ENCODE measurements around the gene BRD3OS. TPM values are rescaled to one million over a fixed set of nuclear protein-coding genes. Genes with fewer than 3 reads are reported as not detected.

BRD3OS gene
- total and polyA plus RNA-seq, 2 donors (not counting 1 experiment from before 2014, with no cell fraction given), result 12.4 to 19.4 TPM

DNA sequence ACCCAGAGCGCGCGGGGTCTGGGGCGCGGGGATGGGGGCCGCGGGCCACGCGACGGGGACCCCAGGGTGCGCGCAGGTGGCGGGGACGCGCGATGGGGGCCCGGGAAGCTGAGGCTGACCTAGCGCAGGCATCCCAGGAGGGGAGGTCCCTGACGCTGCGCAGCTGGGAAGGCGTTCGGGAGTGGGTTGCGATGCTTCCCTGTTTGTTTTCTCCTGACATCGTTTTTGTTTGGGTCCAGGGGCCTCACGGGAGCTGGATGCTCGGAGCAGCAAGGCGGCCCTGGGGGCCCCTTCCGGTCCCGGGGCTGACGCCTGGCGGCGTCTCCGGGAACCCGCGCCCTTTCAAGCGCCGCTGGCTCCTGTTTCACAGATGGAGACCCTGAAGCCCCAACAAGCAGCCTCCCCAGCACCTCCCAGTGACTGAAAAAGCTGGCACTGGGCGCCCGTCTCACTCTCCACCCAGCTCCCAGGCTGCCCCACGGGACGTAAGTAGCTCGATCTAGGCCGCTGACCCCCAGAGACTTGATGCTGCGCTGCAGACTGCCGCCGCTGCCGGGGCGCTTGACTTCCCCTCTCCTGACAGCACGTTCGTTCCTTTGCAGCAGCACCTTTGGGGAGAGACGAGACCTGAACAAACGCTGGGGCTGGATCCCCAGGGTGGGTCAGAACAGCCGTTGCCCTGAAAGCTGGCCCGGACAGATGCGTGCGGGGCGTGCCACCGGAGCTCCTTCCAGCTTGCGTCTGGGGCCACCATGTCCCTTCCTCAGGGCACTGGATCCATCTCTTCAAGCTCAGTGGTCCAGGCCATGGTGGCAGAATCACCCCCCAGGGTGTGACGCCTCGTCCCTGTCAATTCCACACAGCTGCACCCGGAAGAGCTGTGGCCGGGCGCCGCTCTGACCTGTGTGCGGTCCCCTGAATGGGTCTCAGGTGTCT is 593 bp downstream of the BRD3OS start:
- Histone ChIP-seq H3K27me3 (ENCODE audit: control insufficient read depth, insufficient read depth, low read length) (no peaks in the 10 kb centered on the region), H2AFZ (ENCODE audit: low read length) (peak overlapping the region; percentile 83), H3K27ac (ENCODE audit: insufficient read depth, low read length) (peak overlapping the region; percentile 59), H3K4me2 (ENCODE audit: extremely low read depth, insufficient read depth, low read length) (peak overlapping the region; percentile 61), H3K36me3 (ENCODE audit: control insufficient read depth, insufficient read depth, low read length) (peaks cover 2% of the 10 kb centered on the region), H3K4me1 (ENCODE audit: control insufficient read depth, extremely low read depth, insufficient read depth, low read length) (no peaks in the 10 kb centered on the region), H3K79me2 (ENCODE audit: control insufficient read depth, insufficient read depth, low read length) (no peaks in the 10 kb centered on the region), H3K9ac (ENCODE audit: insufficient read depth, low read length) (peak overlapping the region; percentile 55), H3K4me3 (replicated peaks in 1 of 4; ENCODE audit: control extremely low read depth in 1 of 4, insufficient read depth in 1 of 4, low read depth in 3 of 4, low read length in 4 of 4) (peak overlapping the region; percentile 70 to 76 (median 73)), H3K9me3 (ENCODE audit: control insufficient read depth, insufficient read depth, low read depth, low read length) (no peaks in the 10 kb centered on the region), H4K20me1 (ENCODE audit: control insufficient read depth, extremely low read depth, insufficient read depth, low read length) (no peaks in the 10 kb centered on the region)
- DNase-seq (ENCODE audit: low read depth in 2 of 2), result peak; percentile 42 to 45
- TF ChIP-seq CTCF (conservative IDR thresholded peaks at IDR 0.05 in 1 of 2, IDR thresholded peaks at IDR 0.05 in 1 of 2; ENCODE audit: low read depth in 1 of 2, low read length in 2 of 2) (peak in 1 of 2 donors; percentile 21), EZH2 (IDR thresholded peaks at IDR 0.05; ENCODE audit: low read length, missing control alignments) (no peak)

DNA sequence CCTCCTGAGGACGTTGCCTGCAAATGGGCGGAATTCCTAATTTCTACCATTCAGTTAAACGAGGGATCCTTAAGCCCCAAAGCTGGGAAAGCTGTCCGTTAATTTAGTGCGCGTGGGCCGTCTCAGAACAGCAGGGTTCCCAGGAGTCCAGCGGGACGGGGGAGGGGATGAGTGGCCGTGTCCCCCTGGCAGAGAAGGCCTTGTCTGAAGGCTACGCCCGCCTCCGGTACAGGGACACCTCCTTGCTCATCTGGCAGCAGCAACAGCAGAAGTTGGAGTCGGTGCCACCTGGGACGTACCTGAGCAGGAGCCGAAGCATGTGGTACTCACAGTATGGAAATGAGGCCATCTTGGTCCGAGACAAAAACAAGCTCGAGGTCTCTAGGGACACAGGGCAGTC is 1.3 kb downstream of the BRD3OS start:
- no peak overlapping the region for H3K27ac ChIP-seq (ENCODE audit: insufficient read depth, low read length)
- H3K36me3 ChIP-seq (ENCODE audit: control insufficient read depth, insufficient read depth, low read length), result peaks cover 4% of the 10 kb centered on the region
- no peaks in the 10 kb centered on the region for H3K27me3 ChIP-seq (ENCODE audit: control insufficient read depth, insufficient read depth, low read length)
- H4K20me1 ChIP-seq (ENCODE audit: control insufficient read depth, extremely low read depth, insufficient read depth, low read length), result no peaks in the 10 kb centered on the region
- peak overlapping the region; percentile 61 for H3K4me2 ChIP-seq (ENCODE audit: extremely low read depth, insufficient read depth, low read length)
- no peaks in the 10 kb centered on the region for H3K9me3 ChIP-seq (ENCODE audit: control insufficient read depth, insufficient read depth, low read depth, low read length)
- no peak overlapping the region for H3K9ac ChIP-seq (ENCODE audit: insufficient read depth, low read length)
- TF ChIP-seq CTCF (conservative IDR thresholded peaks at IDR 0.05 in 1 of 2, IDR thresholded peaks at IDR 0.05 in 1 of 2; ENCODE audit: low read depth in 1 of 2, low read length in 2 of 2) (no peak), EZH2 (IDR thresholded peaks at IDR 0.05; ENCODE audit: low read length, missing control alignments) (no peak)
- H3K4me1 ChIP-seq (ENCODE audit: control insufficient read depth, extremely low read depth, insufficient read depth, low read length), result no peaks in the 10 kb centered on the region
- no peak overlapping the region for H2AFZ ChIP-seq (ENCODE audit: low read length)
- peak overlapping the region in 2 of 4 experiments; percentile 74 to 76 for H3K4me3 ChIP-seq (replicated peaks in 1 of 4; ENCODE audit: control extremely low read depth in 1 of 4, insufficient read depth in 1 of 4, low read depth in 3 of 4, low read length in 4 of 4)
- H3K79me2 ChIP-seq (ENCODE audit: control insufficient read depth, insufficient read depth, low read length), result no peaks in the 10 kb centered on the region
- no peak for DNase-seq (ENCODE audit: low read depth in 2 of 2)

DNA sequence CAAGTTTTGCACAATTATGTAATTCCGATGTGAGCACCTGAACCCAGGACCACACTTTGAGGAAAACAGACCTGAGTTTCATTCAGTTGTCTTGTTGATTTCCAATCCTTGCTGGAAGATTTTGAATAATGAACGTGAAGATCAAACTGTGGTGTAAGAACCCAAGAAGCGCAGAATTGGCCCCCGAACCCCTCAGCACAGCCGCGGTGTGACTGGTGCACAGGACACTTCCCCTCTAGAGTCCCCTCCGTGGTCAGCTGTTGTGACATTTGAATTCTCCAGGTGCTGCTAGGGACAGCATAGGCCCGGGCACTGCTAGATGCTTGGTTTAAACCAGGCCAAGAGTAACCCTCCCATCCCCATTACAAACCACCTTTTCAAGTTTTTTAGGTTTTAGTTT is 1.7 kb downstream of the BRD3OS start:
- no peak overlapping the region for H3K4me2 ChIP-seq (ENCODE audit: extremely low read depth, insufficient read depth, low read length)
- no peak overlapping the region for H3K4me3 ChIP-seq (replicated peaks in 1 of 4; ENCODE audit: control extremely low read depth in 1 of 4, insufficient read depth in 1 of 4, low read depth in 3 of 4, low read length in 4 of 4)
- H3K9ac ChIP-seq (ENCODE audit: insufficient read depth, low read length), result no peak overlapping the region
- no peaks in the 10 kb centered on the region for H4K20me1 ChIP-seq (ENCODE audit: control insufficient read depth, extremely low read depth, insufficient read depth, low read length)
- no peak overlapping the region for H3K27ac ChIP-seq (ENCODE audit: insufficient read depth, low read length)
- no peaks in the 10 kb centered on the region for H3K4me1 ChIP-seq (ENCODE audit: control insufficient read depth, extremely low read depth, insufficient read depth, low read length)
- no peaks in the 10 kb centered on the region for H3K79me2 ChIP-seq (ENCODE audit: control insufficient read depth, insufficient read depth, low read length)
- no peak for TF ChIP-seq EZH2 (IDR thresholded peaks at IDR 0.05; ENCODE audit: low read length, missing control alignments)
- TF ChIP-seq CTCF (conservative IDR thresholded peaks at IDR 0.05 in 1 of 2, IDR thresholded peaks at IDR 0.05 in 1 of 2; ENCODE audit: low read depth in 1 of 2, low read length in 2 of 2), result no peak
- peaks cover 8% of the 10 kb centered on the region for H3K36me3 ChIP-seq (ENCODE audit: control insufficient read depth, insufficient read depth, low read length)
- no peaks in the 10 kb centered on the region for H3K9me3 ChIP-seq (ENCODE audit: control insufficient read depth, insufficient read depth, low read depth, low read length)
- no peaks in the 10 kb centered on the region for H3K27me3 ChIP-seq (ENCODE audit: control insufficient read depth, insufficient read depth, low read length)
- DNase-seq (ENCODE audit: low read depth in 2 of 2), result no peak
- no peak overlapping the region for H2AFZ ChIP-seq (ENCODE audit: low read length)
